H1 (cell line): ENCODE measurements around the gene USP7.

ENCODE experiments used
- MAFK ChIP-seq: IDR thresholded peaks from 2 replicates; pipeline ENCODE4 v1.6.1; 2012; ENCODE audit warnings: low read depth, mild to moderate bottlenecking, improper control_type of control experiment, low read length
- ZNF274 ChIP-seq: IDR thresholded peaks from 2 replicates; pipeline ENCODE4 v1.7.0; 2012; ENCODE audit warnings: low read length, borderline replicate concordance; ENCODE audit errors: extremely low read depth
- TF ChIP-seq, protein P1 (sequence below), 3 experiments: IDR thresholded peaks; 1 replicate in 2 of 3; 2 replicates in 1 of 3; pipeline versions ENCODE4 v1.5.1 to v1.6.1; 2011; ENCODE audit warnings: low read length in 3 of 3, mild to moderate bottlenecking in 3 of 3, inconsistent platforms in 2 of 3, low read depth in 1 of 3, moderate library complexity in 1 of 3; ENCODE audit not compliant: insufficient read depth in 1 of 3; ENCODE audit errors: control extremely low read depth in 1 of 3

- TF ChIP-seq ZNF274: no peak
- TF ChIP-seq MAFK: no peak
- TF ChIP-seq, protein P1, sequence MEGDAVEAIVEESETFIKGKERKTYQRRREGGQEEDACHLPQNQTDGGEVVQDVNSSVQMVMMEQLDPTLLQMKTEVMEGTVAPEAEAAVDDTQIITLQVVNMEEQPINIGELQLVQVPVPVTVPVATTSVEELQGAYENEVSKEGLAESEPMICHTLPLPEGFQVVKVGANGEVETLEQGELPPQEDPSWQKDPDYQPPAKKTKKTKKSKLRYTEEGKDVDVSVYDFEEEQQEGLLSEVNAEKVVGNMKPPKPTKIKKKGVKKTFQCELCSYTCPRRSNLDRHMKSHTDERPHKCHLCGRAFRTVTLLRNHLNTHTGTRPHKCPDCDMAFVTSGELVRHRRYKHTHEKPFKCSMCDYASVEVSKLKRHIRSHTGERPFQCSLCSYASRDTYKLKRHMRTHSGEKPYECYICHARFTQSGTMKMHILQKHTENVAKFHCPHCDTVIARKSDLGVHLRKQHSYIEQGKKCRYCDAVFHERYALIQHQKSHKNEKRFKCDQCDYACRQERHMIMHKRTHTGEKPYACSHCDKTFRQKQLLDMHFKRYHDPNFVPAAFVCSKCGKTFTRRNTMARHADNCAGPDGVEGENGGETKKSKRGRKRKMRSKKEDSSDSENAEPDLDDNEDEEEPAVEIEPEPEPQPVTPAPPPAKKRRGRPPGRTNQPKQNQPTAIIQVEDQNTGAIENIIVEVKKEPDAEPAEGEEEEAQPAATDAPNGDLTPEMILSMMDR (IDR thresholded peaks at IDR 0.05; ENCODE audit: control extremely low read depth in 1 of 3, insufficient read depth in 1 of 3, low read depth in 1 of 3, low read length in 3 of 3): no peak
Observed at GRCh38 chr16:8901320-8901861, 62.3 kb downstream of the USP7 start.
